ENCODE results near the gene ELAVL4.

The ELAVL4 gene

DNA sequence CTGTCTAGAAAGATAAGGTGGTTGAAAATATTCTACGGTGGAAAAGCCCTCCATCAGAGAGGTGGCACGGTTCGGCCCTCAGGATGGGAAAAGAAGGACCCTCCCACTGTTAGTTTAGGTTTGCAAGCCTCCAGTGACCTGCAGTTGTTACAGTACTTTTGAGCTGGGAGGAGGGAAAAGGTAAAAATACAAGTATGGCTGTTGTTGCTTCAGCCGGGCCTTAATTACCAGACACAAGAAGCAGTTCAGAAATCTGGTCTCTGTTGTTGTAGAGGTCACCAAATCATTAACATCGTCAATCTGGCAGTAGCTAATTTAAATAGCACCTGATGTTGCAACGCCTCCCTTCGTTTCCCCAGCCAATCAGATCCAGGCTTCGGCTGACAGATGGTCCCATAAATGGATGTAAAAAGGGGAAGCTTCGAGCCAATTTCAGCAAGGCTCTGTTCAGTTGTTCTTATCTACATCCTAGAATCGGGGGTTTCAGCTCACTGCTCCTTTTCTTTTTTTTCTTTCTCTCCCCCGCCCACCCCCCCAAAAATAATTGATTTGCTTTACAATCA, at the start of gene ELAVL4:
Gene ELAVL4, plus strand, starts transcription at position 424 of the 563 bp plus-strand sequence. CDS start 270 bp downstream, outside the sequence.
- DNase-seq = no peak

DNA sequence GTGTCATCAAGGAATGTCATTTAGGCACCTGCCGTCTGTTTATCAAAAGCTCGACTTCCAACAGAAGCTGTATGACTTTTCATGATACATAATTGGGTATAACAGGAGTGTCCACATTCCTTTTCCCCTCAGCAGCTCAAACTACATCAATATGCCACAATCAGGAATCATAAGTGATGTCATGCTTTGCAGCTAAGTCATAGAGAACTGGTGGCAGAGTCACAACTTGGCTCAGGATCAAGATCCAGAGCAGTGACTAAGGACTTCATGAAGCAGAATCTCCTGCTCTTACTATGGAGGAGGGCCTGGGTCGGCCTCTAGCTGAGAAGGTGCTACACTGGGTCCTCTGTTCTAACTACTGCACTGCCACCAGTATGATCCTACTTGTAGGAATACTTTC, 48.4 kb upstream of the ELAVL4 start:
- DNase-seq = peak; percentile 5

DNA sequence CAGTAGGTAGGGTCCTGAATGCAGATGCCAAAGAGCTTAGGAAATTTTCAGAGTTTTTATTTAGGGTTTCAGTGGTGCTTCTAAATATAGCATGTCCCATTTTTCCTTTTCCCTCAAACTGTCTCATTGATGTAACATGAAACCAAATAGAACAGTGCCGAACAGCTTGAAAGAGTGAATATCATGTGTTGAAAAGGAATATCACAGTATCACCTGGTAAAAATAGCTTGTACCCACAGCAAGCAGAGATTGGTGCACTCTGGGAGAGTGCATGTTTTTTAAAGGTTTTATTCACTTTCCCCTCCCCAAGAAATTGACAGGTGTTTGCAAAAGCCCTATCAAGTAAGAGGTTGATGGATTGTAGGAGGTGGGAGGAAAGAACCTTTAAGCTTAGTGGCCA, 41.9 kb upstream of the ELAVL4 start:
- no peak for DNase-seq

DNA sequence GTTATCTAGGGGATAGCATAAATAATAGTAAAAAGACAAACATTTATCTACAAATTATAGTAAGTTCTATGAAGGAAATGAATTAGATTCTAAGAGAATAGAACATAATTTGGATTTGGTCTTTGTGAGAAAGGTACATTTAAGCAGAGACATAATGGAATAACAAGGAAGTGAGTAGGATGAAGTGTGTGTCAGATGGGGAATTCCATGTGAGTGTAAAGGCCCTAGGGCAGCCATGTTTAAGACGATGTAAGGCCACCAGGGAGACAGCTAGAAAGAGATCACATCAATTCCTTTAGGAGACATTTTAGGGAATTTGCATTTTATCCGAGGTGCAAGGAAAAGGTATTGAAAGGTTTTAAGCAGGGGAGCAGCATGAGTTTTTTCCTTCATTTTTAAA, 33.8 kb upstream of the ELAVL4 start:
- DNase-seq = no peak

DNA sequence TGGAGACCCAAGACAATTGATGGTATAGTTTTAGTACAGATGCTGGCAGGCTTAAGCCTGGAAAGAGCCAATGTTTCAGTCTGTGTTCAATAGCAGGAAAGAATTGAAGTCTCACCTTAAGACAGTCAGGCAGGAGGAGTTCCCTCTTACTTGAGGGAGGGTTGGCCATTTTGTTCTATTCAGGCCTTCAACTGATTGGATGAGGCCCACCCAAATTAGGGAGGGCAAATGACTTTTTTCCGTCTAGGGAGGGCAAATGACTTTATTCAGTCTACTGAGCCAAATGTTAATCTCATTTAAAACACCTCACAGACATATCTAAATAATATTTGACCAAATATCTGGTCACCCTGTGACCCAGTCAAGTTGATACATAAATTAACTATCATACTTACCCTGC, 31.4 kb upstream of the ELAVL4 start:
- no peak for DNase-seq

GRCh38 chr1:50080904-50081586, 27.7 kb upstream of the ELAVL4 start:
- peak; percentile 13 for DNase-seq

- no peak for DNase-seq
These were observed 24.3 kb upstream of the ELAVL4 start for GRCh38 chr1:50084389-50084788.

DNA sequence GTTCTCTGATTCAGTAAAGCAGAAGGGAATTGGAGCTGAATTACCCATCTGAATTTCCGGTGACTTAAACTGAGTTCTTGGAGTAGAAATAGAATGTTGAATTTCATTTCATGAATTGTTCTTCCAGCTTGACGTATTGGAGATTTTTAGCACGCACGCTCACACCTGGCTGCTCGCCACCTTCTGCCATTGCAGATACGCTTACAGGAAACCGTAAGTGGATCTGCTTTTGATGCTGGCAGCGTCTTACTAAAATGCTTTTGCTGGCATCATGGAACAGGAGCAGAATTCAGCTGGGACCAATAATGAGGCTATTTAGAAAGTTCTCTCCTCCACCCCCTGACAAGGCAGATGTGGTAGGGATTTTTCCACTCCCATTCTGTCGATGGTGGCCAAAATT, 17.7 kb upstream of the ELAVL4 start:
- peak; percentile 66 for DNase-seq

- no peak for DNase-seq
These were observed 13.0 kb upstream of the ELAVL4 start for GRCh38 chr1:50095716-50096115.

DNA sequence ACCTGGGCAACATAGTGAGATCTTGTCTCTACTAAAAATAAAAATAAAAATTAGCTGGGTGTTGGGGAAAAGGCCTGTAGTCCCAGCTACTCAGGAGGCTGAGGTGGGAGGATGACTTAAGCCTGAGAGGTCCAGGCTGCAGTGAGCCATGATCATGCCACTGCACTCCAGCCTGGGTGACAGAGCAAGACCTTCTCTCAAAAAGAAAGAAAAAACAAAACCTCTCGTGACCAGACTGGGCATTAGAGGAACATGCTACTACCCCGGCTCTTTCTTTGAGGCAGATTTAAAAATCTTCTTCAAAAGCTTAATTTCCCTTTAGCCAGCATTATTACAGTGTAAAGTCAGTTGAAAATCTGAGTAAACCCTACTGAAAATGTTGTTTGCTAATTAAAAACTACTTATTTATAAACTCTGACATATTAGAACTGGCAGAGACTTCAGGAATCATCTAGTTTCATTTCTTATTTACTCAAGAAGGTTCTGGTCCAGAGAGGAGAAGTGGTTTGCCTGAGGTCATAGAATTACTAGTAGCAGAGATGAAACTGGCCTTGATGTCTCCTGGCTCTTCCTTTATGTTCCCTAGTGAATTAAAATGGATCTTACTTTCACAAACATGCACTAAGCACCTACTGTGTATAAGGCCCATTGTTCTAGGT, 11.6 kb upstream of the ELAVL4 start:
- DNase-seq = peak; percentile 24

- DNase-seq = no peak
These were observed 10.9 kb upstream of the ELAVL4 start for GRCh38 chr1:50097791-50098190.

DNA sequence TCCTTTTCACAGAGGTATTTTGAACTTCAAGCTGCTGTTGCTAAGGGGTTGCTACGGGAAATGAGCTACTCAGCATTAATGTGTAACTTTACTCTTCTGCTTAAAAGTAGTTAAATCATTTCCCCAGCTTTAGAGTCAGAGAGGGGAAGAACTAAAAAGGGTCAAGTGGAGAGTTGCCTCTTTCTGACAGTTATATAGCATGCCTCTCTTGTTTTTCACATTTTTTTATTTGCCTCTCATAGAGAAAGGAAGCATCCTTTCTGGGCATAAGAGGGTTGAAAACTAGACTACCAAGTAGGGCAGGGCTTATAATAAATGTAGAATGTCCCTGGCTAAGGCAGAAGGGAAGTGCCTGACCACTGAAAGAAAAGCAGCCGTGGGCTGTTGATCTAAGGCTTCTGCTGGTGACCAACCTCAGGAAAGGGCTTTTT, 10.1 kb upstream of the ELAVL4 start:
- DNase-seq = peak; percentile 3

DNA sequence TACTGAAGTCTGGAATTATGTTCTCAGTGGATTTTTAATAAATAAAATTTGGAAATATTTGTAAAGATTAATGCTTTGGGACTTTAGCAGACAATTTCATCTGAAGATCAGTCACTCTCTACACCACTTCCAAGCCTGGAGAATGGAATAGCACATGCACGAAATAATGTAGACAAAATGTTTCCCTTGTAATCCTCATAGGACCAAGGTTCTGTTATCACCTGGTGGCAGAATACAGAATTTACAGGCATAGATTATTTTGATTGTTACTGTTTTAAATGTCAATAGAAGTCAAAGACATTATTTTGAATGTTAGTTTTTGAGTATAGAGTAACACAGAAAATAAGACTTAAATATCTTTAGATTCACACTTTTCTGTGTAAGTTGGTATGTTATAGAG, 9.1 kb upstream of the ELAVL4 start:
- DNase-seq = no peak

GRCh38 chr1:50103615-50104081, 5.1 kb upstream of the ELAVL4 start:
- DNase-seq = no peak

GRCh38 chr1:50105433-50105832, 3.3 kb upstream of the ELAVL4 start:
- no peak for DNase-seq

- DNase-seq = no peak
These were observed 2.5 kb upstream of the ELAVL4 start for GRCh38 chr1:50106095-50106761.

DNA sequence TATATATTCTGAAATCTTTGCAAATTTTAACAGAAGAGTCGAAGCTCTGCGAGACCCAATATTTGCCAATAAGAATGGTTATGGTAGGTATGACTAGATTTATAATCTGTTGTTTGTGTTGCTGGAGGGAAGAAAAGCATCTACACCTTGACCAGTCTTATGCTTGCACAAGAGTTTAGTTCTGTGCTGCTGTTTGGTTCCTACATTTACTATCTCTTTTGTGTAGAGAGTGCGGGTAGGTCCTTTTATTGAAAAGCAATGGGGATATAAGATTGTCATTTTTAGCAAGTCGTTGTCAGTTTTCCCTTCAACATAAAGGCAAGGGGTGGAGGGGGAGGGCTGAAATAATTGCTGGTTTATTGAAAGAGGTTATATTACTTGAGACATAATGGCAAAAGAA, 396 bp downstream of the ELAVL4 start:
- DNase-seq = no peak

DNA sequence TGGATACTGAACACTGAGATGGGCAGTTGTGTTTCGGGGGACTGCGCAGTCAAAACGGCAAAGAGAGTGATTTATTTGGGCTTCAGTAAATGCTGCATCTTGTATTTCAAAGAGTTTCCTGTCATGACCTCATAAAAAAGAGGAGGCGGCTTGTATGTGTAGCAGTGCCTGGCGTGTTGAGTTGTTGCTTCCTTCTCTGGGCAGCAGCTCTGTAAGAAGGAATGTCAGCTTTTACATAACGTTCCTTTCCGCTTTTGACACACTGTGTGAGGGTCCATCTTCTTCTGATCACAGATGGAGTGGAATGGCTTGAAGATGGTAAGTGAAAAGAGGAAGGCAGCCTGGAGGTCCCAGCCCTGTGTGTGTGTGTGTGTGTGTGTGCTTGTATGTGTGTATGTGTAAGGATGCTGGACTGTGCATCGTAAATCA, 941 bp downstream of the ELAVL4 start:
- no peak for DNase-seq

GRCh38 chr1:50110151-50110550, 1.4 kb downstream of the ELAVL4 start:
- no peak for DNase-seq

- DNase-seq = peak; percentile 92
These were observed 1.9 kb downstream of the ELAVL4 start for GRCh38 chr1:50110656-50111055.

DNA sequence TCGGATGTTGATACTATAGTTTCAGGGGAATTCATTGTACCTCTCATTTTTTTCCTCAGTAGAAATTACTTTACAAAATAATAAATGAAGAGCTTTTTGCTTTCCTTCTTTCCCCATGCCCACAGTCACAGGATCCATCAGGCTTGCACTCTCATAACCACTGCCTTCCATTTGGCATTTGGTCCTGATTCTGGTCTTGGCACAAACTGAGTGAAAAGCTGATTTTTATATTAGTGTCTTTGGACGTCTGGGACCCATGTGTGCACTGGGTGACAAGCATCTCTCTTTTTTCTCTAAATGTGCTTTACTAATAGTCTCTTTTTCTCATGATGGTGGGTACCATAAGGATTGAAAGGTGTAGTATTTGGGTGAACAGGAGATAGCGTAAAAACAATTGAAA, 2.8 kb downstream of the ELAVL4 start:
- DNase-seq = no peak

GRCh38 chr1:50112193-50112592, 3.5 kb downstream of the ELAVL4 start:
- DNase-seq = no peak

DNA sequence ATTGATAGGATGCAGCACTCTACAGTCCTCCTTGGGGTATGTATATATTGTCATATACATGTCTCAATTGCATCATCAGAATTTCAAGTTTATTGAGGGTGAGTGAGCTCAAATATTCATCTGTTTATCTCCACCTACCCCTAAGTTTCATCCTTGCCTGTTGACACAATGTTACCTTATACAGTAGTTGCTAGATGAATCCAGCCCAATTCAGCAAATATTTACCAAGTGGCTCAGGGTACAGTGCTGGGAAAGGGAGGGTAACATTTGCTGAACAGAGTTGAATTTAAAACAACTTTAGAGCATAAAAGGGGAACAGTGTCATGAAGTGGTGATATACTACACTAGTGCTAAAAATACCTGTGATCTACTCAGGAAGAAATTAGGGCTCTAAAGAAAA, 14.4 kb downstream of the ELAVL4 start:
- no peak for DNase-seq

Data from DMS79 (cell line).